H1 (cell line): ENCODE data around the gene SLC8A1. TPM values are rescaled to one million over a fixed set of nuclear protein-coding genes. Genes with fewer than 3 reads are reported as not detected.

Experiments
- RAD21 ChIP-seq, 2 experiments: IDR thresholded peaks in 1 of 2; conservative IDR thresholded peaks in 1 of 2; 2 replicates each; pipeline ENCODE4 v1.6.1; 2011; ENCODE audit warnings: low read depth in 2 of 2, low read length in 2 of 2, improper control_type of control experiment in 1 of 2, inconsistent platforms in 1 of 2, mild to moderate bottlenecking in 1 of 2, moderate library complexity in 1 of 2
- SP1 ChIP-seq: IDR thresholded peaks from 2 replicates; pipeline ENCODE4 v1.6.1; 2011; ENCODE audit warnings: low read depth, low read length
- polyA plus RNA-seq, 7 experiments: library from polyadenylated mRNA; depleted of rRNA in 3 of 7; stranded (reverse) in 5 of 7; unstranded in 2 of 7; fragments of >200 nt in 5 of 7; fragments of 200-250 nt in 2 of 7; gene quantifications; 1 replicate in 5 of 7; 2 replicates in 1 of 7; 4 replicates in 1 of 7; pipeline versions ENCODE4 v1.2.1 to v1.2.3, GENCODE V29; 2011 to 2013; ENCODE audit warnings: missing spikeins in 2 of 7, mixed read lengths in 2 of 7
- total RNA-seq: library from RNA; stranded (reverse); fragmentation: NEBNext Ultra II Directional; extraction: Animal tissue kit (Norgen Biotek cat#: 25700); gene quantifications from 2 replicates; pipeline ENCODE4 v1.2.1, GENCODE V29; 2021
- TF ChIP-seq, protein P1 (sequence below): IDR thresholded peaks from 2 replicates; pipeline ENCODE4 v1.6.1; 2011; ENCODE audit warnings: low read length, improper control_type of control experiment

Gene SLC8A1
- total and polyA plus RNA-seq, 2 of the 8 experiments (the other 6 are each of a cell fraction or from before 2014, with no cell fraction given), result 0.68 to 3.6 TPM

- TF ChIP-seq, protein P1, sequence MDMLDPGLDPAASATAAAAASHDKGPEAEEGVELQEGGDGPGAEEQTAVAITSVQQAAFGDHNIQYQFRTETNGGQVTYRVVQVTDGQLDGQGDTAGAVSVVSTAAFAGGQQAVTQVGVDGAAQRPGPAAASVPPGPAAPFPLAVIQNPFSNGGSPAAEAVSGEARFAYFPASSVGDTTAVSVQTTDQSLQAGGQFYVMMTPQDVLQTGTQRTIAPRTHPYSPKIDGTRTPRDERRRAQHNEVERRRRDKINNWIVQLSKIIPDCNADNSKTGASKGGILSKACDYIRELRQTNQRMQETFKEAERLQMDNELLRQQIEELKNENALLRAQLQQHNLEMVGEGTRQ, result no peak
- no peak for TF ChIP-seq SP1
- TF ChIP-seq RAD21 (IDR thresholded peaks at IDR 0.05 in 1 of 2, conservative IDR thresholded peaks at IDR 0.05 in 1 of 2; ENCODE audit: low read depth in 2 of 2, low read length in 2 of 2), result no peak
Measured at GRCh38 chr2:40450796-40451430, 977 bp downstream of the SLC8A1 start (continued).
